Measurements from ENCODE around the gene SPTSSA. TPM values are rescaled to one million over a fixed set of nuclear protein-coding genes. Genes with fewer than 3 reads are reported as not detected.
"Not testable (repeated sequence)": the region's sequence is repeated elsewhere in the genome, so short reads cannot be mapped to it uniquely, and the experiment has no call there.

The SPTSSA gene
- total RNA-seq, 1 experiment from 2014 or later = 32.9 TPM

DNA sequence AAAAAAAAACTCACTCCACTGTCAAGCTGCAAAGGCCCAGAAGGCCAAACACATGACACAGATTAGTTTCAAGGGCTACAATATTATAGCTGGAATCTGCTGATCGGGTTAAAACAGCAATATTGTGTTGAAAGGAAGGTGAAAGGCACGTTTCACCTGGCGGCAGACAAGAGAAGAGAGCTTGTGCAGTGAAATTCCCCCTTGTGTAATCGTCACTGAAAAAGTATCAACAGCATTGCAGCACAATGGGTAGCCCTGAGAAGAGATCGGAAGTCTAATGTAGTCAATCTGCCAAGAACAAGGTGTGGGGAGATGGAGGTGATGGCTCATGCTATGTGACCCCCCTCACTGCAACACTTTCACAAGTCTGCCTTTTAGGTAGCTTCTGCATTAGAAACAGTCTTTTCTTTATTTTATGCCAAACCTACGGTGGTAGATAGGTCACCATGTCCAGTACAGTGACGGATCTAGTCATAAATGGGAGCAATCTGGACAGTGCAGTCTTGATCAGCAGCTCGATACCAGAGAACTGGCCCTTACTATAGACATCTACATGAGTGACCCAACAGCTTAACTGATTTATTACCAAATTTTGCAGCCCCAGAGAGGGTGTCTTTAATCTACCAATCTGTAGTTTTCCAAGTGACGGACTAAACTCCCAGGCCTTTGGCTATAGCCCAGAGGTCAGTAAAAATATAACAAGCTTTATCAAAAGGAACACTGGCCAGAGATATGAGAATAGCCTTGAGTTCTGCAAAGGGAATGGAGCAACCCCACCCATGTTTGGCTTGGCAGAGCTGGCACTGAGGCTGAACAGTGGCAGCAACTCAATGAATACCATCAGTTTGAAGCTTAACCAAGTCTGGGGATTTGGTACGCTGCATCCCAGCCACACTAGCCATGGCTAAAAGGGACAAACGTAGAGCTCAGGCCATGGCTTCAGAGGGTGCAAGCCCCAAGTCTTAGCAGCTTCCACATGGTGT, 35.4 kb downstream of the SPTSSA start:
- no peak for DNase-seq (ENCODE audit: low read depth)

GRCh38 chr14:34425095-34425851, 36.8 kb downstream of the SPTSSA start:
- no peak for DNase-seq (ENCODE audit: low read depth)

- DNase-seq (ENCODE audit: low read depth) = no peak
Measured at GRCh38 chr14:34424488-34424887, 37.6 kb downstream of the SPTSSA start.

GRCh38 chr14:34423445-34423844, 38.6 kb downstream of the SPTSSA start:
- DNase-seq (ENCODE audit: low read depth) = no peak

DNA sequence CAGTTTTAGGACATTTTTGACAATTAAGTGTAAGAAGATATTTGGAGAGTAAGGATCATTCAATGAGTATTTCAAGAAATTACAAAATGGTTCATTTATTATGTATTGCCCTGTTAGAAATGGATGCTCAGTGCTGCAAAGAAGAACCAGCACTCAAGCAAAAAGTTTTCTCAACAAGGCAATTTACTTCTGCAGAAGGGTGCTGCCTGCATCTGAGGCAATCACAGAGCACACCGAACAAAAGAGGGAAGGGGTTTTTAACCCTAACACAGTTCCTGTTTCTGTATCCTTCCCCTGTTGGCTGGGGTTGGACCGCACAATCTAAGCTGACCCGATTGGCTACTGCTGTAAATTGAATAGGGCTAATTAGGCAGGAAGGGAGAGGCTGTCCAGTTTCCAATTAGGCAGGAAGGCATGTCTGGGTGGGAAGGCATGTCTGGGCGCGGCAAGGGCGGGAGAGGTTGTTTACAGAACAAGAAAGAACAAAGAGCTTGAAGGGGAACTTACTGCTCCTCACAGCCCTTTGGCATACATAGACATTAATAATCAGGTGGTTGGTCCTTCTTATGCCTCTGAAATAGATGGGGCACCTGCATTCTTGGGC, 41.4 kb downstream of the SPTSSA start:
- DNase-seq (ENCODE audit: low read depth) = no peak

- no peak for DNase-seq (ENCODE audit: low read depth)
Measured at GRCh38 chr14:34409721-34410120, 52.3 kb downstream of the SPTSSA start.

DNA sequence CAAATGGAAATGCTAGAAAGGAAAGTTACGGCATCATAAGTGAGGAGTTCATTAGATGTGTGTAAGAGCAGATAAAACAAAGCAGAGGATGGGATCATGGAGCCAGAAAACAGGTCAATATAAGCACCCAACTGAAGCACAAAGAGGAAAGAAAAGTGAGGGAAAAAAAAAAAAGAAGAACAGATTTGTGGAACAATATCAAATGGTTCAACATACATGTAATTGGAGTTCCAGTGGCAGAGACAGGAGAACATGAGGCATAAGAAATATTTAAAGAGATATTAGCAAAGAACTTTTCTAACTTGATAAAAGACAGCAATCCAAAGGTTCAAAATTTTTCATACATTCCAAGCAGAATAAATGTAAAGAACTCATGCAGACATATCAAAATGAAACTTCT, 54.1 kb downstream of the SPTSSA start:
- no peak for DNase-seq (ENCODE audit: low read depth)

- no peak for DNase-seq (ENCODE audit: low read depth)
Measured at GRCh38 chr14:34404416-34404815, 57.6 kb downstream of the SPTSSA start.

DNA sequence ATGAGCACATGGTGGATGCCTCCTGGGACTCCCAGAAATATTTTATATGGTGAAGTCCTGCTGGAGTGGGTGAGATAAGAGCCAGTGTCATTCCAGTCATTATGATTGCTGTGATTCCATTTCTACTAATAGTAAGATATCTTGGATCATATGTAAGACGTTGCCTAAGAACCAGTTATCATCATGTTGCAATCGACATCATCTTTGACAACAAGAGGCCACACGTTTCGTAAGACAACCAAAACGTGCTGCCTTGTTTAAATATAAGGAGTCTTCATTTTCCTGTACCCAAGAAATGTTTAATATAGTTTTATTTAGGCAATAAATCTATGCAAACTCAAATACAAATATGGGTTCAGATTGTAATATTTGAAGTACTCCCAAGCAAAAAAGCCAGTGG, 58.4 kb downstream of the SPTSSA start:
- no peak for DNase-seq (ENCODE audit: low read depth)

DNA sequence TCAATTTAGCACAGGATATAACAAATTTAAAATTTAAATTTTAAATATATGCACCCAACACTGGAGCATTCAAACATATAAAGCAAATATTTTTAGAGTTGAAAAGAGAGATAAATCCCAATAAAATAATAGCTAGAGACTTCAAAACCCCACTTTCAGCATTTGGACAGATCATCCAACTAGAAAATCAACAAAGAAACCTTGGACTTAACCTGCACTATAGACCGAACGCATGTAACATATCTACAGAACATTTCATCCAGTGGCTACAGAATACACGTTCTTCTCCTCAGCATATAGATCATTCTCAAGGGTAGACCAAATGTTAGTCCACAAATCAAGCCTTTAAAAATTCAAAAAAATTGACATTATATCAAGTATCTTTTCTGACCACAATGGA, 64.0 kb downstream of the SPTSSA start:
- DNase-seq (ENCODE audit: low read depth) = no peak

- no peak for DNase-seq (ENCODE audit: low read depth)
Measured at GRCh38 chr14:34387974-34388516, 74.0 kb downstream of the SPTSSA start.

DNA sequence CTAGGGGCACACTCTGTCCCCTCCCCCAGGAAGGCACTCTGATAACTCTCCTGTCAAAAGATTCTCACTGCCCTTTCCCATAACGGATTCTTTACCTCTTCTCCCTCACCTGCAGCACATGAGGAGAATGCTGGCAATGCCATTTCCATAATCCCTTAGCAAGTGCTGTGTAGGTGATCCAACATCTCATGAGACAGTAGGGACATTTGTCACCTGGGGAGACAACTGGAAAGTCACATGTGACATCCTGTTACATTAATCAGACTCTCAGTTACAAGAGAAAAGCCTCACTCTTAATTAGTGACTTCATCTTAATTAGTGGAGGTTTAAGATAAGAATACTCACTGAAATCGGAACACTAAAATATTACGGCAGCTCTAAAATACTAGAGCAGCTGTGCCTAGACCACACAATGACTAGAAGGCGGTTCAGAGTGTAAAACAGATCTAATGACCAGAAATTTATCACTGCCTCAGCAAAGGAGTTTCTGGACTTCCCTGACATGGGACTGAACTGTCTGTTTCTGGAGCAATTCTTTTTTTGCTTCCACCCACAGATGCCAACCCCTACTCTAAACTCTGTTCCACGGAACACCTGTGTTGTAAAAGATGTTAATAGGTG, 75.1 kb downstream of the SPTSSA start:
- DNase-seq (ENCODE audit: low read depth) = no peak

DNA sequence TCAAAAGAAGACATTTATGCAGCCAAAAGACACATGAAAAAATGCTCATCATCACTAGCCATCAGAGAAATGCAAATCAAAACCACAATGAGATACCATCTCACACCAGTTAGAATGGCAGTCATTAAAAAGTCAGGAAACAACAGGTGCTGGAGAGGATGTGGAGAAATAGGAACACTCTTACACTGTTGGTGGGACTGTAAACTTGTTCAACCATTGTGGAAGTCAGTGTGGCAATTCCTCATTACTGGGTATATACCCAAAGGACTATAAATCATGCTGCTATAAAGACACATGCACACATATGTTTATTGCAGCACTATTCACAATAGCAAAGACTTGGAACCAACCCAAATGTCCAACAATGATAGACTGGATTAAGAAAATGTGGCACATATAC, 76.2 kb downstream of the SPTSSA start:
- not testable (repeated sequence) for DNase-seq (ENCODE audit: low read depth)

DNA sequence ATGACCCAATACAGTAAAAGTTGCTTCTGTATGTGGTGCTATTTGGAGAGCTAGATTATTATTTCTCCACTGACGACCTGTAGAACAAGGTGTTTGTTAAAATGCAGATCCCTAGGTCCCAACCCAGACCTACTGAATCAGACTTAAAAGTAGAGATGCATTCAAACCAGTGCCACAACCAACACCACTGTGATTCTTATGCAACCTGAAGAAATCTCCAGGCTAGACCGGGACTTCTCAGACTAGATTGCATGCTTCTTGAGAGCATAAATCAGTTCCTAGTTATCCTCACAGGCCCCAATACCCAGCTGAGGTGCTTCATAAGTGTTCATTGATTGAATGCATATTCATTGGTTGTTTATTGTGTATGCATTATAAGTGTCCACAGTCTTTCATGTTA, 78.2 kb downstream of the SPTSSA start:
- DNase-seq (ENCODE audit: low read depth) = no peak

Other genes starting within 250 kb of the SPTSSA start
- gene EAPP, start 77.5 kb upstream of the SPTSSA start, total RNA-seq (2014; rRNA removed; shearing (Covaris generic)) = 50.0 and 60.9 TPM in 2 replicates
- 188 and 396 TPM in 2 replicates for gene SNX6, start 167.9 kb upstream of the SPTSSA start, total RNA-seq (2014; rRNA removed; shearing (Covaris generic))

All from M059J (cell line).